Endodermal cell (in vitro differentiated cells): Measurements from ENCODE around the gene UBLCP1. TPM values are rescaled to one million over a fixed set of nuclear protein-coding genes. Genes with fewer than 3 reads are reported as not detected.

Experiments used
- DNase-seq: peaks from one replicate; pipeline ENCODE4 v3.0.0-alpha.2; 2017
- H3K27ac ChIP-seq: 2 replicates; pipeline ENCODE4 v1.5.1; 2013; ENCODE audit warnings: mild to moderate bottlenecking, low read depth, low read length, moderate library complexity
- H3K27me3 ChIP-seq: 2 replicates; pipeline ENCODE4 v1.6.1; 2013; ENCODE audit warnings: mild to moderate bottlenecking, low read length, moderate library complexity; ENCODE audit not compliant: insufficient read depth, control insufficient read depth, poor library complexity, severe bottlenecking
- H3K36me3 ChIP-seq: 2 replicates; pipeline ENCODE4 v1.7.0; 2013; ENCODE audit warnings: mild to moderate bottlenecking, low read length, moderate library complexity; ENCODE audit not compliant: control insufficient read depth, insufficient read depth
- H3K4me1 ChIP-seq: one replicate; pipeline ENCODE4 v1.7.0; 2013; ENCODE audit warnings: low read length; ENCODE audit not compliant: control insufficient read depth, insufficient read depth
- H3K4me3 ChIP-seq: 2 replicates; pipeline ENCODE4 v1.5.1; 2013; ENCODE audit warnings: mild to moderate bottlenecking, low read length, moderate library complexity
- H3K9ac ChIP-seq: 2 replicates; pipeline ENCODE4 v1.6.1; 2013; ENCODE audit warnings: mild to moderate bottlenecking, low read length, moderate library complexity; ENCODE audit not compliant: poor library complexity, severe bottlenecking; ENCODE audit errors: extremely low read depth
- H3K9me3 ChIP-seq: 2 replicates; pipeline ENCODE4 v1.6.1; 2013; ENCODE audit warnings: mild to moderate bottlenecking, low read length, moderate library complexity; ENCODE audit not compliant: control insufficient read depth
- H3K27ac Mint-ChIP-seq: 2 replicates; pipeline ENCODE4 v1.8.0; 2020; ENCODE audit warnings: mixed read lengths
- H3K27me3 Mint-ChIP-seq: 2 replicates; pipeline ENCODE4 v1.8.0; 2021; ENCODE audit warnings: mild to moderate bottlenecking, mixed read lengths; ENCODE audit not compliant: insufficient read depth
- H3K36me3 Mint-ChIP-seq: 2 replicates; pipeline ENCODE4 v1.8.0; 2020; ENCODE audit warnings: low read depth, mixed read lengths
- H3K4me1 Mint-ChIP-seq: 2 replicates; pipeline ENCODE4 v1.8.0; 2020; ENCODE audit warnings: mixed read lengths
- H3K4me3 Mint-ChIP-seq: 2 replicates; pipeline ENCODE4 v1.8.0; 2020; ENCODE audit warnings: mild to moderate bottlenecking, moderate library complexity, mixed read lengths
- H3K9me3 Mint-ChIP-seq: 2 replicates; pipeline ENCODE4 v1.8.0; 2020; ENCODE audit warnings: mild to moderate bottlenecking, mixed read lengths
- CTCF ChIP-seq: fragments of 200-600 bp; sonication (generic); conservative IDR thresholded peaks from 2 replicates; pipeline ENCODE4 v1.5.0; 2021; ENCODE audit warnings: antibody characterized with exemption, mild to moderate bottlenecking
- WGBS, 2 experiments: methylation state at CpG; one replicate each; pipeline versions ENCODE4 v1.1.5 to v1.1.7; 2013; ENCODE audit warnings: missing lambda C conversion rate in 2 of 2, mixed read lengths in 1 of 2; ENCODE audit not compliant: insufficient coverage in 1 of 2, insufficient read length in 1 of 2; 5-methylcytosine and 5-hydroxymethylcytosine counted together
- total RNA-seq, 2 donors: library from RNA; stranded (reverse); fragmentation: NEBNext Ultra II Directional in 1 of 2; extraction: Animal tissue kit (Norgen Biotek cat#: 25700) in 1 of 2; gene quantifications; 2 replicates in 1 of 2; 3 replicates in 1 of 2; pipeline ENCODE4 v1.2.1, GENCODE V29; 2021

UBLCP1 gene
- total RNA-seq, 2 donors from 2014 or later, result 38.0 to 44.4 TPM

GRCh38 chr5:159316519-159317383 is 53.7 kb downstream of the UBLCP1 start:
- Histone ChIP-seq H3K36me3 (no peaks in the 10 kb centered on the region), H3K4me3 (no peak overlapping the region), H3K9ac (no peak overlapping the region), H3K9me3 (no peaks in the 10 kb centered on the region), H3K27me3 (peaks cover 8% of the 10 kb centered on the region), H3K4me1 (no peaks in the 10 kb centered on the region), H3K27ac (no peak overlapping the region)
- Mint-ChIP-seq H3K4me1 (no peaks in the 10 kb centered on the region), H3K36me3 (no peaks in the 10 kb centered on the region), H3K27me3 (peaks cover 10% of the 10 kb centered on the region), H3K4me3 (no peak overlapping the region), H3K9me3 (no peaks in the 10 kb centered on the region), H3K27ac (no peak overlapping the region)
- 86 to 96% methylated on average over 7 to 8 of the region's 9 CpGs for WGBS, 2 experiments
- TF ChIP-seq CTCF, result peak; percentile 80
- peak; percentile 82 for DNase-seq

- Histone ChIP-seq H3K4me1 (no peaks in the 10 kb centered on the region), H3K27me3 (no peaks in the 10 kb centered on the region), H3K9ac (no peak overlapping the region), H3K4me3 (no peak overlapping the region), H3K27ac (no peak overlapping the region), H3K36me3 (no peaks in the 10 kb centered on the region), H3K9me3 (no peaks in the 10 kb centered on the region)
- H3K36me3 Mint-ChIP-seq, result no peaks in the 10 kb centered on the region
- no peak for TF ChIP-seq CTCF
- no peaks in the 10 kb centered on the region for H3K9me3 Mint-ChIP-seq
- H3K4me1 Mint-ChIP-seq, result no peaks in the 10 kb centered on the region
- WGBS, 2 experiments, result 84% methylated on average over 2 of the region's 2 CpGs; no CpG with 5 or more reads in 1 of the 2 experiments
- H3K27me3 Mint-ChIP-seq, result peaks cover 3% of the 10 kb centered on the region
- no peak for DNase-seq
- no peak overlapping the region for H3K27ac Mint-ChIP-seq
- H3K4me3 Mint-ChIP-seq, result no peak overlapping the region
Observed at GRCh38 chr5:159317849-159318248, 54.8 kb downstream of the UBLCP1 start.

- no peak for TF ChIP-seq CTCF
- no peaks in the 10 kb centered on the region for H3K36me3 ChIP-seq
- H3K9ac ChIP-seq, result no peak overlapping the region
- H3K4me3 Mint-ChIP-seq, result no peak overlapping the region
- H3K27me3 Mint-ChIP-seq, result peaks cover 4% of the 10 kb centered on the region
- no peaks in the 10 kb centered on the region for H3K4me1 ChIP-seq
- H3K27me3 ChIP-seq, result no peaks in the 10 kb centered on the region
- WGBS, 2 experiments, result 83 to 93% methylated on average over 1 to 4 of the region's 4 CpGs
- H3K4me3 ChIP-seq, result no peak overlapping the region
- no peaks in the 10 kb centered on the region for H3K4me1 Mint-ChIP-seq
- H3K9me3 ChIP-seq, result no peaks in the 10 kb centered on the region
- H3K27ac Mint-ChIP-seq, result no peak overlapping the region
- no peaks in the 10 kb centered on the region for H3K36me3 Mint-ChIP-seq
- H3K27ac ChIP-seq, result no peak overlapping the region
- no peak for DNase-seq
- no peaks in the 10 kb centered on the region for H3K9me3 Mint-ChIP-seq
Observed at GRCh38 chr5:159318448-159318847, 55.4 kb downstream of the UBLCP1 start.
